PC-3 (cell line): ENCODE data around the gene TTC28. TPM values are rescaled to one million over a fixed set of nuclear protein-coding genes. Genes with fewer than 3 reads are reported as not detected.

Experiments used
- ATAC-seq: fragments of 200-7000 bp; cut with Tn5 transposase; 2 replicates; pipeline ENCODE4 v1.9.1; 2020; ENCODE audit warnings: mild to moderate bottlenecking, moderate library complexity
- BruUV-seq: library from RNA; stranded (reverse); fragments of 400-500 nt; replicated peaks from 2 replicates; lab custom pipeline; 2021; lab: Mats Ljungman, UMichigan
- CTCF ChIA-PET: fragments of 300-600 bp; sonication (Branson Sonifier 250); formaldehyde crosslinking; loops from one replicate; lab custom pipeline; 2022; ENCODE audit warnings: antibody characterized with exemption; lab: Charles Lee
- POLR2A ChIA-PET: fragments of 300-600 bp; sonication (Branson Sonifier 250); formaldehyde crosslinking; loops from one replicate; lab custom pipeline; 2022; ENCODE audit warnings: antibody characterized with exemption; ENCODE audit not compliant: unreplicated experiment; lab: Charles Lee
- DNase-seq: peaks from one replicate; pipeline ENCODE4 v3.0.0-alpha.2; 2015
- H2AFZ ChIP-seq: fragments of 300-600 bp; sonication (generic); 2 replicates; pipeline ENCODE4 v1.6.0; 2016; ENCODE audit warnings: antibody characterized with exemption, low read length
- H3F3A ChIP-seq: fragments of 300-600 bp; sonication (generic); one replicate; pipeline ENCODE4 v1.6.0; 2017; ENCODE audit warnings: antibody characterized with exemption, low read length, control low read depth, mild to moderate bottlenecking; ENCODE audit not compliant: unreplicated experiment
- H3K27ac ChIP-seq: fragments of 300-600 bp; sonication (generic); 2 replicates; pipeline ENCODE4 v1.5.1; 2016; ENCODE audit warnings: mild to moderate bottlenecking, low read length
- H3K27me3 ChIP-seq: fragments of 300-600 bp; sonication (generic); 2 replicates; pipeline ENCODE4 v1.6.1; 2016; ENCODE audit warnings: low read length, mixed read lengths
- H3K36me3 ChIP-seq: fragments of 300-600 bp; sonication (generic); 2 replicates; pipeline ENCODE4 v1.6.1; 2016; ENCODE audit warnings: low read depth, mixed run types, low read length, mixed read lengths
- H3K4me1 ChIP-seq: fragments of 300-600 bp; sonication (generic); 2 replicates; pipeline ENCODE4 v1.5.1; 2016; ENCODE audit warnings: low read length; ENCODE audit not compliant: insufficient read depth
- H3K4me2 ChIP-seq: fragments of 300-600 bp; sonication (generic); 2 replicates; pipeline ENCODE4 v1.6.0; 2016; ENCODE audit warnings: low read length
- H3K4me3 ChIP-seq: fragments of 300-600 bp; sonication (generic); 2 replicates; pipeline ENCODE4 v1.5.1; 2016; ENCODE audit warnings: mild to moderate bottlenecking, low read length, mixed read lengths
- H3K79me2 ChIP-seq: fragments of 300-600 bp; sonication (generic); 2 replicates; pipeline ENCODE4 v1.6.1; 2017; ENCODE audit warnings: low read length, mixed read lengths
- H3K9ac ChIP-seq: fragments of 300-600 bp; sonication (generic); 2 replicates; pipeline ENCODE4 v1.6.0; 2016; ENCODE audit warnings: mild to moderate bottlenecking, low read length
- H3K9me2 ChIP-seq: fragments of 300-600 bp; sonication (generic); replicated peaks from 2 replicates; pipeline ENCODE4 v1.6.1; 2016; ENCODE audit warnings: mixed run types, low read length, mixed read lengths
- H3K9me3 ChIP-seq: fragments of 300-600 bp; sonication (generic); 2 replicates; pipeline ENCODE4 v1.6.1; 2016; ENCODE audit warnings: low read length, mixed read lengths
- H4K20me1 ChIP-seq: fragments of 300-600 bp; sonication (generic); 2 replicates; pipeline ENCODE4 v1.6.1; 2016; ENCODE audit warnings: low read length, mixed read lengths
- EZH2 ChIP-seq: fragments of 300-600 bp; sonication (generic); IDR thresholded peaks from one replicate; pipeline ENCODE4 v1.6.1; 2017; ENCODE audit warnings: antibody characterized with exemption, mild to moderate bottlenecking, low read length; ENCODE audit not compliant: unreplicated experiment
- EZH2phosphoT487 ChIP-seq: fragments of 300-600 bp; sonication (generic); IDR thresholded peaks from 2 replicates; pipeline ENCODE4 v1.6.1; 2018; ENCODE audit warnings: mild to moderate bottlenecking, antibody characterized with exemption, low read length, borderline replicate concordance
- intact Hi-C: fragments of 100-400 bp; cut with micrococcal nuclease; formaldehyde crosslinking; loops from 2 replicates; pipeline ENCODE4 v1.9.0; 2023
- total RNA-seq: library from RNA; depleted of rRNA; stranded (reverse); fragments of >200 nt; gene quantifications from 2 replicates; pipeline ENCODE4 v1.2.3, GENCODE V29; 2014
- TF ChIP-seq, protein P1 (sequence below): fragments of 300-600 bp; sonication (generic); conservative IDR thresholded peaks from 2 replicates; pipeline ENCODE4 v1.5.1; 2017; ENCODE audit warnings: antibody characterized with exemption, low read depth, mild to moderate bottlenecking, low read length

The TTC28 gene
- total RNA-seq, 1 experiment from 2014 or later = 6.3 TPM

DNA sequence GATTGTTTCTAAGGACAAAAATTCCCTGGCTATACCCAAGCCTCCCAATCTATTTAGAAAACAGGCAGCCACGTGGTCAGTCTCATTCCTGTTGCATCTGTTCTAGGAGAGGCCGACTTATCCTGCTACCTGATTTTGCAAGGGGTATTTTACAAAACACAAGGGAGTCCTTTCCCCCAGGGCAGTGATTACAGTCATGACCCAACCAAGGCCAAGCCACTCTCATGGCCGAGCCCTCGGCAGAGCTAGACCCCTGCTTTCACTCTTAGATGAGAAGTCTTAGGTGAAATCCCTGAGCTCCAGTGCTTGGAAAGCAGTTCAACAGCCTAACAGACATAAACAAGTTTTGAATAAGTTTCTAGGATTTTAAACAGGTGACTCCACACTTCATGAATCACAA is 671.6 kb downstream of the TTC28 start:
- Histone ChIP-seq H3K27ac (no peak overlapping the region), H3K4me3 (no peak overlapping the region), H3K9me2 (no peaks in the 10 kb centered on the region), H3K4me2 (no peak overlapping the region), H4K20me1 (no peaks in the 10 kb centered on the region), H3K79me2 (no peaks in the 10 kb centered on the region), H3K9me3 (no peaks in the 10 kb centered on the region), H2AFZ (no peak overlapping the region), H3F3A (no peaks in the 10 kb centered on the region), H3K9ac (no peak overlapping the region), H3K27me3 (no peaks in the 10 kb centered on the region), H3K4me1 (no peaks in the 10 kb centered on the region), H3K36me3 (no peaks in the 10 kb centered on the region)
- CTCF ChIA-PET = interaction anchor here (0.6 kb wide), 1 partner anchor 174 kb away, joined by 3 read pairs; no protein-coding TSS in a partner anchor
- ATAC-seq = no peak
- no TSS peak for BruUV-seq
- POLR2A ChIA-PET = no interaction called here
- DNase-seq = no peak
- no peak for TF ChIP-seq EZH2
- TF ChIP-seq, protein P1, sequence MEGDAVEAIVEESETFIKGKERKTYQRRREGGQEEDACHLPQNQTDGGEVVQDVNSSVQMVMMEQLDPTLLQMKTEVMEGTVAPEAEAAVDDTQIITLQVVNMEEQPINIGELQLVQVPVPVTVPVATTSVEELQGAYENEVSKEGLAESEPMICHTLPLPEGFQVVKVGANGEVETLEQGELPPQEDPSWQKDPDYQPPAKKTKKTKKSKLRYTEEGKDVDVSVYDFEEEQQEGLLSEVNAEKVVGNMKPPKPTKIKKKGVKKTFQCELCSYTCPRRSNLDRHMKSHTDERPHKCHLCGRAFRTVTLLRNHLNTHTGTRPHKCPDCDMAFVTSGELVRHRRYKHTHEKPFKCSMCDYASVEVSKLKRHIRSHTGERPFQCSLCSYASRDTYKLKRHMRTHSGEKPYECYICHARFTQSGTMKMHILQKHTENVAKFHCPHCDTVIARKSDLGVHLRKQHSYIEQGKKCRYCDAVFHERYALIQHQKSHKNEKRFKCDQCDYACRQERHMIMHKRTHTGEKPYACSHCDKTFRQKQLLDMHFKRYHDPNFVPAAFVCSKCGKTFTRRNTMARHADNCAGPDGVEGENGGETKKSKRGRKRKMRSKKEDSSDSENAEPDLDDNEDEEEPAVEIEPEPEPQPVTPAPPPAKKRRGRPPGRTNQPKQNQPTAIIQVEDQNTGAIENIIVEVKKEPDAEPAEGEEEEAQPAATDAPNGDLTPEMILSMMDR = no peak
- no peak for TF ChIP-seq EZH2phosphoT487
- intact Hi-C loops = no loop called here

- ATAC-seq (no peak), DNase-seq (no peak)
- POLR2A ChIA-PET = no interaction called here
Observed at GRCh38 chr22:28006271-28006670, 673.4 kb downstream of the TTC28 start.

DNA sequence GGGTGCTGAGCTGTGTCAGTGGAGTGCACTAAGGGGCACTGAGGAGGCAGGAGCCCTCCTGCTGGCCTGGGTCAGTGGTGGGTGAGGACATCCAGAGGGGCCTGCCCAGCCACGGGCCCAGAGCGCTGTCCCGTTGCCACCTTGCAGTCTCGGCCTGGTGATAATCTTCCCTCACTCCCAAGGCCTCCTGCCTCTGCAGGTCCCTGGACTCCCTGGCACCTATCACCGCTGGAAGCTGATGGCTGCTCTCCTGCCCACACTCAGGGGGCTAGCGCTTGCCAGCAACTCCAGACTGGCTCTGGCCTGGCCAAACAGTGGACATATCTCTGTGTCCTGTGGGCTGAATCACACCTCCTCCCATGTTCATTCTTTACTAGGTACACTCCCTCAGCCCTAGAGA is 674.1 kb downstream of the TTC28 start:
- no peak overlapping the region for H3K9ac ChIP-seq
- no peak overlapping the region for H2AFZ ChIP-seq
- intact Hi-C loops = no loop called here
- TF ChIP-seq EZH2phosphoT487 (no peak), EZH2 (no peak)
- TF ChIP-seq, protein P1 = no peak
- ChIA-PET CTCF (no interaction called here), POLR2A (no interaction called here)
- no peak overlapping the region for H3K27ac ChIP-seq
- H4K20me1 ChIP-seq = no peaks in the 10 kb centered on the region
- no peaks in the 10 kb centered on the region for H3K27me3 ChIP-seq
- no peak overlapping the region for H3K4me3 ChIP-seq
- no peaks in the 10 kb centered on the region for H3K4me1 ChIP-seq
- no peaks in the 10 kb centered on the region for H3F3A ChIP-seq
- H3K9me2 ChIP-seq = no peaks in the 10 kb centered on the region
- no peak overlapping the region for H3K4me2 ChIP-seq
- no peaks in the 10 kb centered on the region for H3K79me2 ChIP-seq
- no peaks in the 10 kb centered on the region for H3K36me3 ChIP-seq
- no TSS peak for BruUV-seq
- no peak for DNase-seq
- ATAC-seq = no peak
- H3K9me3 ChIP-seq = no peaks in the 10 kb centered on the region

More at GRCh38 chr22:28006271-28006670, 673.4 kb downstream of the TTC28 start:
- no TSS peak for BruUV-seq
- Histone ChIP-seq H3K9ac (no peak overlapping the region), H3K9me2 (no peaks in the 10 kb centered on the region), H3K9me3 (no peaks in the 10 kb centered on the region), H3K4me3 (no peak overlapping the region), H3K27me3 (no peaks in the 10 kb centered on the region), H3K4me2 (no peak overlapping the region), H3K4me1 (no peaks in the 10 kb centered on the region), H3K27ac (no peak overlapping the region), H3K79me2 (no peaks in the 10 kb centered on the region), H4K20me1 (no peaks in the 10 kb centered on the region), H2AFZ (no peak overlapping the region), H3F3A (no peaks in the 10 kb centered on the region), H3K36me3 (no peaks in the 10 kb centered on the region)
- TF ChIP-seq EZH2phosphoT487 = no peak
- intact Hi-C loops = no loop called here
- CTCF ChIA-PET = no interaction called here
